Colonic mucosa (tissue), 4 donors: ENCODE results near the gene FAHD1. TPM values are rescaled to one million over a fixed set of nuclear protein-coding genes. Genes with fewer than 3 reads are reported as not detected.

Experiments used
- DNase-seq: peaks from one replicate; pipeline ENCODE4 v3.0.0-alpha.2; 2020
- H3K27ac ChIP-seq: fragments of 200-600 bp; one replicate; pipeline ENCODE4 v1.8.0; 2021
- H3K27me3 ChIP-seq: fragments of 200-600 bp; one replicate; pipeline ENCODE4 v1.8.0; 2021
- H3K36me3 ChIP-seq: fragments of 200-600 bp; one replicate; pipeline ENCODE4 v1.8.0; 2021
- H3K4me1 ChIP-seq: fragments of 200-600 bp; one replicate; pipeline ENCODE4 v1.8.0; 2021; ENCODE audit warnings: mild to moderate bottlenecking
- H3K4me3 ChIP-seq: fragments of 200-600 bp; one replicate; pipeline ENCODE4 v1.8.0; 2021
- H3K9ac ChIP-seq, 2 donors: one replicate each; pipeline ENCODE4 v1.7.0; 2013; ENCODE audit warnings: control low read depth in 2 of 2, low read depth in 2 of 2, low read length in 2 of 2
- H3K9me3 ChIP-seq: fragments of 200-600 bp; one replicate; pipeline ENCODE4 v1.8.0; 2021
- intact Hi-C: fragments of 100-400 bp; cut with DNase I; formaldehyde crosslinking; loops from one replicate; pipeline ENCODE4 v1.14.1; 2022
- total RNA-seq, 2 donors: library from RNA; stranded (reverse); fragmentation: NEBNext Ultra II Directional in 1 of 2; extraction: Animal tissue kit (Norgen Biotek cat#: 25700) in 1 of 2; gene quantifications; one replicate each; pipeline ENCODE4 v1.2.1, GENCODE V29; 2021
- TF ChIP-seq, protein P1 (sequence below): fragments of 200-600 bp; IDR thresholded peaks from one replicate; pipeline ENCODE4 v1.8.0; 2022; ENCODE audit warnings: antibody characterized with exemption, mild to moderate bottlenecking
- donor health status: healthy.
- donor health status: DM: no; HTN: no; CAD: no.
- donor health status: DM: no; HTN: no; CAD: no.

Gene FAHD1
- total RNA-seq, 2 donors from 2014 or later: 55.5 to 73.9 TPM

DNA sequence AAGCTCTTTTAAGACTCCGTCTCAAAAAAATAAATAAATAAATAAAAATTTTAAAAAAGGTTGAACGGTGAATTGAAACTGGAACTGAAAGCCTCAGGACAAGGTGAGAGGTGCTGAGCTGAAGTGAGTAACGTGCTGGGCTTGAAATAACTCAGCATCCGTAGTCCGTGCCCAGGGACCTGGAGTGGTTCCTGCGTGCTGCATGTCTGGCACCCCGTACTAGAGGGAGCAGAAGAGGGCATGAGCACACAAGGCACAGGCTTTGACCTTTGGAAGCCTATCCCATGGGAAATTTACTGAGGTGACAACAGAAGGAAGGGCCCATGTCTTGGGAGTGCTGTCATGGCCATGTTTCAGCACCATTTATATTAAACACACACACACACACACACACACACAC lies 49.5 kb downstream of the FAHD1 start:
- Histone ChIP-seq H3K36me3 (no peaks in the 10 kb centered on the region), H3K9me3 (no peaks in the 10 kb centered on the region), H3K27ac (no peak overlapping the region), H3K4me3 (no peak overlapping the region), H3K9ac (no peak overlapping the region), H3K27me3 (no peaks in the 10 kb centered on the region), H3K4me1 (no peaks in the 10 kb centered on the region)
- DNase-seq: no peak
- intact Hi-C loops: no loop called here
- TF ChIP-seq, protein P1, sequence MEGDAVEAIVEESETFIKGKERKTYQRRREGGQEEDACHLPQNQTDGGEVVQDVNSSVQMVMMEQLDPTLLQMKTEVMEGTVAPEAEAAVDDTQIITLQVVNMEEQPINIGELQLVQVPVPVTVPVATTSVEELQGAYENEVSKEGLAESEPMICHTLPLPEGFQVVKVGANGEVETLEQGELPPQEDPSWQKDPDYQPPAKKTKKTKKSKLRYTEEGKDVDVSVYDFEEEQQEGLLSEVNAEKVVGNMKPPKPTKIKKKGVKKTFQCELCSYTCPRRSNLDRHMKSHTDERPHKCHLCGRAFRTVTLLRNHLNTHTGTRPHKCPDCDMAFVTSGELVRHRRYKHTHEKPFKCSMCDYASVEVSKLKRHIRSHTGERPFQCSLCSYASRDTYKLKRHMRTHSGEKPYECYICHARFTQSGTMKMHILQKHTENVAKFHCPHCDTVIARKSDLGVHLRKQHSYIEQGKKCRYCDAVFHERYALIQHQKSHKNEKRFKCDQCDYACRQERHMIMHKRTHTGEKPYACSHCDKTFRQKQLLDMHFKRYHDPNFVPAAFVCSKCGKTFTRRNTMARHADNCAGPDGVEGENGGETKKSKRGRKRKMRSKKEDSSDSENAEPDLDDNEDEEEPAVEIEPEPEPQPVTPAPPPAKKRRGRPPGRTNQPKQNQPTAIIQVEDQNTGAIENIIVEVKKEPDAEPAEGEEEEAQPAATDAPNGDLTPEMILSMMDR: no peak

- Histone ChIP-seq H3K4me3 (no peak overlapping the region), H3K9me3 (no peaks in the 10 kb centered on the region), H3K4me1 (no peaks in the 10 kb centered on the region), H3K27me3 (no peaks in the 10 kb centered on the region), H3K27ac (no peak overlapping the region), H3K36me3 (no peaks in the 10 kb centered on the region), H3K9ac (peak overlapping the region in 1 of 2 donors; percentile 34)
- TF ChIP-seq, protein P1: no peak
- intact Hi-C loops: no loop called here
- DNase-seq: peak; percentile 57
Measured at GRCh38 chr16:1877089-1877488, 50.1 kb downstream of the FAHD1 start.

GRCh38 chr16:1877804-1878203 lies 50.8 kb downstream of the FAHD1 start:
- intact Hi-C loops: no loop called here
- no peaks in the 10 kb centered on the region for H3K4me1 ChIP-seq
- TF ChIP-seq, protein P1: no peak
- H3K9me3 ChIP-seq: no peaks in the 10 kb centered on the region
- H3K4me3 ChIP-seq: no peak overlapping the region
- peak; percentile 57 for DNase-seq
- H3K27me3 ChIP-seq: no peaks in the 10 kb centered on the region
- H3K27ac ChIP-seq: no peak overlapping the region
- H3K9ac ChIP-seq: no peak overlapping the region
- H3K36me3 ChIP-seq: no peaks in the 10 kb centered on the region

DNA sequence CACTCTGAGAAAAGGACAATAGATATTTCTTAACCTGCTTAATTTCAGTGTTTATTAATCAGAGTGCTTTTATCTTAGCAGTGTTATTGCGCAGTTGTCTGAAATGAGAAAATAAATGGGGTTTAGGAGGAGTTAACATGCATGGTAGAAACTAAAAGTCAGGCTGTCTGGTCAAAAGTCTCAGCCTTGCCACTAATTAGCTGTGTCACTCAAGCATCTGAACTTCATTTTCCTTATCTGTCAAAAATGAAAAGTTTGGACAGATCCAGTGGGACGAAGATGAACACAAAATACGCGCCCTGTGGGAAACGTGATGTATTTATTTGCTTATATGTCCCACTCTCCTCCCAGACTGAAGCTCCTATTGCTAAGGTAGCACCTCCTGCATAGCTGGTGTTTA lies 51.2 kb downstream of the FAHD1 start:
- Histone ChIP-seq H3K9me3 (no peaks in the 10 kb centered on the region), H3K27ac (no peak overlapping the region), H3K4me3 (no peak overlapping the region), H3K36me3 (no peaks in the 10 kb centered on the region), H3K4me1 (no peaks in the 10 kb centered on the region), H3K9ac (no peak overlapping the region), H3K27me3 (no peaks in the 10 kb centered on the region)
- TF ChIP-seq, protein P1: no peak
- DNase-seq: no peak
- intact Hi-C loops: no loop called here

Other genes starting within 250 kb of the FAHD1 start
- gene IFT140, start 215.1 kb upstream of the FAHD1 start, total RNA-seq: 10 to 100 TPM; 12.5 to 15.6 TPM
- 10 to 100 TPM; 13.6 to 17.1 TPM for gene CRAMP1, start 214.8 kb upstream of the FAHD1 start, total RNA-seq
- gene JPT2, start 148.9 kb upstream of the FAHD1 start, total RNA-seq: 100 to 1,000 TPM in 1 of 2 donors, 10 to 100 TPM in 1; 53.5 to 123 TPM
- 10 to 100 TPM; 44.0 to 62.6 TPM for gene MAPK8IP3, start 121.0 kb upstream of the FAHD1 start, total RNA-seq
- 10 to 100 TPM; 61.3 to 79.7 TPM for gene NME3, start 55.7 kb upstream of the FAHD1 start, total RNA-seq
- gene EME2, start 54.4 kb upstream of the FAHD1 start, total RNA-seq: 10 to 100 TPM; 16.7 to 30.6 TPM
- 100 to 1,000 TPM; 106 to 227 TPM for gene MRPS34, start 54.1 kb upstream of the FAHD1 start, total RNA-seq
- 10 to 100 TPM; 32.7 to 35.9 TPM for gene SPSB3, start 44.6 kb upstream of the FAHD1 start, total RNA-seq
- gene NUBP2, start 44.2 kb upstream of the FAHD1 start, total RNA-seq: 10 to 100 TPM; 30.0 to 72.8 TPM
- gene IGFALS, start 33.5 kb upstream of the FAHD1 start, total RNA-seq: 1 to 10 TPM; 5.7 to 7.0 TPM
- 10 to 100 TPM; 61.9 to 64.7 TPM for gene HAGH, start 381 bp upstream of the FAHD1 start, total RNA-seq
- gene MEIOB, start 45.0 kb downstream of the FAHD1 start, total RNA-seq: under 1 TPM in 1 of 2 donors, not detected in 1; 0.27 TPM
- gene HS3ST6, start 91.2 kb downstream of the FAHD1 start, total RNA-seq: under 1 TPM; 0.59 to 0.82 TPM
- gene MSRB1, start 116.0 kb downstream of the FAHD1 start, total RNA-seq: 10 to 100 TPM; 33.0 to 61.2 TPM
- not detected for gene RPL3L, start 127.5 kb downstream of the FAHD1 start, total RNA-seq
- gene NDUFB10, start 132.3 kb downstream of the FAHD1 start, total RNA-seq: 100 to 1,000 TPM; 219 to 272 TPM
- gene RPS2, start 137.6 kb downstream of the FAHD1 start, total RNA-seq: 1,000 to 10,000 TPM; 1,996 to 2,736 TPM
- gene RNF151, start 139.7 kb downstream of the FAHD1 start, total RNA-seq: not detected
- 10 to 100 TPM; 19.4 to 43.1 TPM for gene TBL3, start 144.8 kb downstream of the FAHD1 start, total RNA-seq
- gene NOXO1, start 154.3 kb downstream of the FAHD1 start, total RNA-seq: 10 to 100 TPM; 43.9 to 80.1 TPM
- gene GFER, start 157.0 kb downstream of the FAHD1 start, total RNA-seq: 10 to 100 TPM; 76.6 to 79.5 TPM
- gene SYNGR3, start 162.8 kb downstream of the FAHD1 start, total RNA-seq: 1 to 10 TPM; 1.5 to 1.9 TPM
- 10 to 100 TPM; 45.4 to 64.3 TPM for gene ZNF598, start 182.6 kb downstream of the FAHD1 start, total RNA-seq
- gene NPW, start 192.6 kb downstream of the FAHD1 start, total RNA-seq: 1 to 10 TPM; 3.5 to 3.8 TPM
- 10 to 100 TPM; 64.0 to 77.9 TPM for gene NHERF2, start 199.7 kb downstream of the FAHD1 start, total RNA-seq
- gene NTHL1, start 220.6 kb downstream of the FAHD1 start, total RNA-seq: 10 to 100 TPM; 30.1 to 96.8 TPM
- gene TSC2, start 220.8 kb downstream of the FAHD1 start, total RNA-seq: 100 to 1,000 TPM in 1 of 2 donors, 10 to 100 TPM in 1; 75.3 to 143 TPM